GM23338 (cell line): ENCODE results near the gene CSNK1G1. TPM values are rescaled to one million over a fixed set of nuclear protein-coding genes. Genes with fewer than 3 reads are reported as not detected.

Experiments used
- ATAC-seq: fragments of 200-7000 bp; cut with Tn5 transposase; 3 replicates; pipeline ENCODE4 v1.9.1; 2020
- DNase-seq: peaks from one replicate; pipeline ENCODE4 v3.0.0-alpha.2; 2015; ENCODE audit warnings: low spot score
- H2AFZ ChIP-seq: fragments of 200-600 bp; sonication (generic); 2 replicates; pipeline ENCODE4 v1.8.0; 2016; ENCODE audit warnings: antibody characterized with exemption, mild to moderate bottlenecking, moderate library complexity
- H3F3A ChIP-seq: fragments of 200-600 bp; sonication (generic); replicated peaks from 2 replicates; pipeline ENCODE4 v1.8.0; 2017; ENCODE audit warnings: antibody characterized with exemption, mixed run types, low read depth
- H3K27ac ChIP-seq: fragments of 200-600 bp; sonication (generic); 2 replicates; pipeline ENCODE4 v1.6.1; 2016; ENCODE audit warnings: low read depth
- H3K27me3 ChIP-seq: fragments of 200-600 bp; sonication (generic); 2 replicates; pipeline ENCODE4 v1.8.0; 2016; ENCODE audit warnings: mild to moderate bottlenecking, mixed run types, moderate library complexity; ENCODE audit not compliant: insufficient read depth
- H3K36me3 ChIP-seq: fragments of 200-600 bp; sonication (generic); 2 replicates; pipeline ENCODE4 v1.8.0; 2016; ENCODE audit warnings: mild to moderate bottlenecking; ENCODE audit not compliant: insufficient read depth
- H3K4me1 ChIP-seq: fragments of 200-600 bp; sonication (generic); 2 replicates; pipeline ENCODE4 v1.8.0; 2016; ENCODE audit warnings: mild to moderate bottlenecking, moderate library complexity; ENCODE audit not compliant: insufficient read depth
- H3K4me2 ChIP-seq: fragments of 200-600 bp; sonication (generic); 2 replicates; pipeline ENCODE4 v1.7.1; 2017; ENCODE audit warnings: mixed run types
- H3K4me3 ChIP-seq: fragments of 200-600 bp; sonication (generic); 2 replicates; pipeline ENCODE4 v1.6.1; 2016; ENCODE audit warnings: mixed run types
- H3K79me2 ChIP-seq: fragments of 200-600 bp; sonication (generic); replicated peaks from 2 replicates; pipeline ENCODE4 v1.8.0; 2017; ENCODE audit warnings: mild to moderate bottlenecking; ENCODE audit not compliant: insufficient read depth
- H3K9me2 ChIP-seq: fragments of 200-600 bp; sonication (generic); 2 replicates; pipeline ENCODE4 v1.8.0; 2017; ENCODE audit not compliant: insufficient read depth
- H4K20me1 ChIP-seq: fragments of 200-600 bp; sonication (generic); replicated peaks from 2 replicates; pipeline ENCODE4 v1.8.0; 2017; ENCODE audit warnings: mild to moderate bottlenecking; ENCODE audit not compliant: insufficient read depth
- H3K27ac Mint-ChIP-seq: 2 replicates; pipeline ENCODE4 v1.8.0; 2020; ENCODE audit warnings: inconsistent platforms, mild to moderate bottlenecking, moderate library complexity, mixed read lengths
- H3K27me3 Mint-ChIP-seq: 3 replicates; pipeline ENCODE4 v1.8.0; 2022; ENCODE audit warnings: low read depth, mild to moderate bottlenecking, moderate library complexity, mixed read lengths, inconsistent platforms; ENCODE audit not compliant: insufficient read depth, poor library complexity
- H3K36me3 Mint-ChIP-seq: 3 replicates; pipeline ENCODE4 v1.8.0; 2021; ENCODE audit warnings: low read depth, mild to moderate bottlenecking, inconsistent platforms, moderate library complexity, mixed read lengths
- H3K4me1 Mint-ChIP-seq: 3 replicates; pipeline ENCODE4 v1.8.0; 2020; ENCODE audit warnings: mild to moderate bottlenecking, inconsistent platforms, mixed read lengths
- H3K4me3 Mint-ChIP-seq: 3 replicates; pipeline ENCODE4 v1.8.0; 2021; ENCODE audit warnings: moderate library complexity, mild to moderate bottlenecking, inconsistent platforms, mixed read lengths
- H3K9me3 Mint-ChIP-seq: 3 replicates; pipeline ENCODE4 v1.8.0; 2020; ENCODE audit warnings: moderate library complexity, mild to moderate bottlenecking, inconsistent platforms, mixed read lengths
- CREB1 ChIP-seq: fragments of 250-450 bp; sonication (Bioruptor Pico); IDR thresholded peaks from 2 replicates; pipeline ENCODE4 v1.5.0; 2020; ENCODE audit warnings: low read depth, mild to moderate bottlenecking, moderate library complexity
- CTCF ChIP-seq, 2 experiments: fragments of 200-600 bp in 1 of 2; sonication (generic) in 1 of 2; conservative IDR thresholded peaks; 2 replicates each; pipeline versions ENCODE4 v1.5.1 to v1.6.1; 2016 to 2017; ENCODE audit warnings: antibody characterized with exemption in 2 of 2, low read depth in 2 of 2, mild to moderate bottlenecking in 2 of 2, moderate library complexity in 1 of 2
- ETS1 ChIP-seq: IDR thresholded peaks from 2 replicates; pipeline ENCODE4 v1.6.1; 2016; ENCODE audit warnings: antibody characterized with exemption
- EZH2 ChIP-seq: fragments of 200-600 bp; sonication (generic); IDR thresholded peaks from one replicate; pipeline ENCODE4 v1.8.0; 2017; ENCODE audit warnings: antibody characterized with exemption, mild to moderate bottlenecking, low read depth; ENCODE audit not compliant: unreplicated experiment
- EZH2phosphoT487 ChIP-seq: fragments of 200-600 bp; sonication (generic); IDR thresholded peaks from one replicate; pipeline ENCODE4 v1.8.1; 2018; ENCODE audit warnings: antibody characterized with exemption; ENCODE audit not compliant: unreplicated experiment
- JUNB ChIP-seq: IDR thresholded peaks from one replicate; pipeline ENCODE4 v1.6.1; 2016; ENCODE audit warnings: antibody characterized with exemption; ENCODE audit not compliant: unreplicated experiment
- POLR2AphosphoS5 ChIP-seq: IDR thresholded peaks from 2 replicates; pipeline ENCODE4 v1.6.1; 2016; ENCODE audit warnings: antibody characterized with exemption, low read depth
- REST ChIP-seq: IDR thresholded peaks from one replicate; pipeline ENCODE4 v1.6.1; 2018; ENCODE audit warnings: antibody characterized with exemption; ENCODE audit not compliant: unreplicated experiment
- STAT1 ChIP-seq: IDR thresholded peaks from one replicate; pipeline ENCODE4 v1.6.1; 2016; ENCODE audit warnings: antibody characterized with exemption; ENCODE audit not compliant: unreplicated experiment
- ZNF114 ChIP-seq: fragments of 250-450 bp; sonication (Bioruptor Pico); IDR thresholded peaks from 2 replicates; pipeline ENCODE4 v1.5.0; 2020; ENCODE audit warnings: mild to moderate bottlenecking, moderate library complexity
- ZNF331 ChIP-seq: fragments of 250-450 bp; sonication (Bioruptor Pico); IDR thresholded peaks from 2 replicates; pipeline ENCODE4 v1.5.0; 2020; ENCODE audit warnings: low read depth, mild to moderate bottlenecking, moderate library complexity
- polyA plus RNA-seq: library from polyadenylated mRNA; unstranded; fragments of >200 nt; fragmentation: Nextera tagmentation; extraction: Ambion mirVana; gene quantifications from 2 replicates; pipeline ENCODE4 v1.2.1, GENCODE V29; 2016
- total RNA-seq: library from RNA; depleted of rRNA; stranded (reverse); fragments of >200 nt; shearing (Covaris generic); gene quantifications from 2 replicates; pipeline ENCODE4 v1.2.3, GENCODE V29; 2014
- TF ChIP-seq, protein P1 (sequence below): fragments of 250-450 bp; sonication (Bioruptor Pico); IDR thresholded peaks from 2 replicates; pipeline ENCODE4 v1.5.0; 2020; ENCODE audit warnings: mild to moderate bottlenecking, moderate library complexity

Gene CSNK1G1
- total and polyA plus RNA-seq, 2 experiments from 2014 or later: 9.3 to 13.4 TPM

GRCh38 chr15:64251658-64252057, 104.3 kb downstream of the CSNK1G1 start:
- H3K27ac Mint-ChIP-seq: no peak overlapping the region
- H3K36me3 ChIP-seq: no peaks in the 10 kb centered on the region
- H3K4me1 Mint-ChIP-seq: peaks cover 25% of the 10 kb centered on the region
- ATAC-seq: no peak
- no peak overlapping the region for H2AFZ ChIP-seq
- no peaks in the 10 kb centered on the region for H4K20me1 ChIP-seq
- no peaks in the 10 kb centered on the region for H3K9me2 ChIP-seq
- no peaks in the 10 kb centered on the region for H3K27me3 ChIP-seq
- no peaks in the 10 kb centered on the region for H3F3A ChIP-seq
- H3K36me3 Mint-ChIP-seq: peaks cover under 1% of the 10 kb centered on the region; the same call in 1 of the 3 replicates
- TF ChIP-seq CTCF (conservative IDR thresholded peaks at IDR 0.05; ENCODE audit: low read depth in 2 of 2) (no peak), JUNB (no peak), EZH2 (no peak), ZNF331 (CRISPR knock-in tag) (no peak), CREB1 (CRISPR knock-in tag) (no peak), ETS1 (no peak), EZH2phosphoT487 (no peak), POLR2AphosphoS5 (no peak), STAT1 (no peak), REST (no peak), ZNF114 (CRISPR knock-in tag) (no peak)
- TF ChIP-seq, protein P1, sequence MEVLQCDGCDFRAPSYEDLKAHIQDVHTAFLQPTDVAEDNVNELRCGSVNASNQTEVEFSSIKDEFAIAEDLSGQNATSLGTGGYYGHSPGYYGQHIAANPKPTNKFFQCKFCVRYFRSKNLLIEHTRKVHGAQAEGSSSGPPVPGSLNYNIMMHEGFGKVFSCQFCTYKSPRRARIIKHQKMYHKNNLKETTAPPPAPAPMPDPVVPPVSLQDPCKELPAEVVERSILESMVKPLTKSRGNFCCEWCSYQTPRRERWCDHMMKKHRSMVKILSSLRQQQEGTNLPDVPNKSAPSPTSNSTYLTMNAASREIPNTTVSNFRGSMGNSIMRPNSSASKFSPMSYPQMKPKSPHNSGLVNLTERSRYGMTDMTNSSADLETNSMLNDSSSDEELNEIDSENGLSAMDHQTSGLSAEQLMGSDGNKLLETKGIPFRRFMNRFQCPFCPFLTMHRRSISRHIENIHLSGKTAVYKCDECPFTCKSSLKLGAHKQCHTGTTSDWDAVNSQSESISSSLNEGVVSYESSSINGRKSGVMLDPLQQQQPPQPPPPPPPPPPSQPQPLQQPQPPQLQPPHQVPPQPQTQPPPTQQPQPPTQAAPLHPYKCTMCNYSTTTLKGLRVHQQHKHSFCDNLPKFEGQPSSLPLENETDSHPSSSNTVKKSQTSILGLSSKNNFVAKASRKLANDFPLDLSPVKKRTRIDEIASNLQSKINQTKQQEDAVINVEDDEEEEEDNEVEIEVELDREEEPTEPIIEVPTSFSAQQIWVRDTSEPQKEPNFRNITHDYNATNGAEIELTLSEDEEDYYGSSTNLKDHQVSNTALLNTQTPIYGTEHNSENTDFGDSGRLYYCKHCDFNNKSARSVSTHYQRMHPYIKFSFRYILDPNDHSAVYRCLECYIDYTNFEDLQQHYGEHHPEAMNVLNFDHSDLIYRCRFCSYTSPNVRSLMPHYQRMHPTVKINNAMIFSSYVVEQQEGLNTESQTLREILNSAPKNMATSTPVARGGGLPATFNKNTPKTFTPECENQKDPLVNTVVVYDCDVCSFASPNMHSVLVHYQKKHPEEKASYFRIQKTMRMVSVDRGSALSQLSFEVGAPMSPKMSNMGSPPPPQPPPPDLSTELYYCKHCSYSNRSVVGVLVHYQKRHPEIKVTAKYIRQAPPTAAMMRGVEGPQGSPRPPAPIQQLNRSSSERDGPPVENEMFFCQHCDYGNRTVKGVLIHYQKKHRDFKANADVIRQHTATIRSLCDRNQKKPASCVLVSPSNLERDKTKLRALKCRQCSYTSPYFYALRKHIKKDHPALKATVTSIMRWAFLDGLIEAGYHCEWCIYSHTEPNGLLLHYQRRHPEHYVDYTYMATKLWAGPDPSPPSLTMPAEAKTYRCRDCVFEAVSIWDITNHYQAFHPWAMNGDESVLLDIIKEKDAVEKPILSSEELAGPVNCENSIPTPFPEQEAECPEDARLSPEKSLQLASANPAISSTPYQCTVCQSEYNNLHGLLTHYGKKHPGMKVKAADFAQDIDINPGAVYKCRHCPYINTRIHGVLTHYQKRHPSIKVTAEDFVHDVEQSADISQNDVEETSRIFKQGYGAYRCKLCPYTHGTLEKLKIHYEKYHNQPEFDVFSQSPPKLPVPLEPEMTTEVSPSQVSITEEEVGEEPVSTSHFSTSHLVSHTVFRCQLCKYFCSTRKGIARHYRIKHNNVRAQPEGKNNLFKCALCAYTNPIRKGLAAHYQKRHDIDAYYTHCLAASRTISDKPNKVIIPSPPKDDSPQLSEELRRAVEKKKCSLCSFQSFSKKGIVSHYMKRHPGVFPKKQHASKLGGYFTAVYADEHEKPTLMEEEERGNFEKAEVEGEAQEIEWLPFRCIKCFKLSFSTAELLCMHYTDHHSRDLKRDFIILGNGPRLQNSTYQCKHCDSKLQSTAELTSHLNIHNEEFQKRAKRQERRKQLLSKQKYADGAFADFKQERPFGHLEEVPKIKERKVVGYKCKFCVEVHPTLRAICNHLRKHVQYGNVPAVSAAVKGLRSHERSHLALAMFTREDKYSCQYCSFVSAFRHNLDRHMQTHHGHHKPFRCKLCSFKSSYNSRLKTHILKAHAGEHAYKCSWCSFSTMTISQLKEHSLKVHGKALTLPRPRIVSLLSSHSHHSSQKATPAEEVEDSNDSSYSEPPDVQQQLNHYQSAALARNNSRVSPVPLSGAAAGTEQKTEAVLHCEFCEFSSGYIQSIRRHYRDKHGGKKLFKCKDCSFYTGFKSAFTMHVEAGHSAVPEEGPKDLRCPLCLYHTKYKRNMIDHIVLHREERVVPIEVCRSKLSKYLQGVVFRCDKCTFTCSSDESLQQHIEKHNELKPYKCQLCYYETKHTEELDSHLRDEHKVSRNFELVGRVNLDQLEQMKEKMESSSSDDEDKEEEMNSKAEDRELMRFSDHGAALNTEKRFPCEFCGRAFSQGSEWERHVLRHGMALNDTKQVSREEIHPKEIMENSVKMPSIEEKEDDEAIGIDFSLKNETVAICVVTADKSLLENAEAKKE (CRISPR knock-in tag): no peak
- no peaks in the 10 kb centered on the region; the same call in 2 of the 3 replicates for H3K9me3 Mint-ChIP-seq
- no peaks in the 10 kb centered on the region for H3K79me2 ChIP-seq
- H3K27me3 Mint-ChIP-seq: no peaks in the 10 kb centered on the region
- DNase-seq: no peak
- H3K4me3 ChIP-seq: no peak overlapping the region
- no peak overlapping the region for H3K4me3 Mint-ChIP-seq
- H3K4me1 ChIP-seq: peaks cover 17% of the 10 kb centered on the region; the same call in 1 of the 2 replicates
- no peak overlapping the region for H3K4me2 ChIP-seq
- H3K27ac ChIP-seq: no peak overlapping the region
